ENCODE measurements around the gene IDUA. TPM values are rescaled to one million over a fixed set of nuclear protein-coding genes. Genes with fewer than 3 reads are reported as not detected.

IDUA gene
- total and polyA plus RNA-seq, 4 donors = 3.0 to 4.5 (median 3.8) TPM

- WGBS = 32% methylated on average over 9 of the region's 9 CpGs
- Histone ChIP-seq H3K36me3 (ENCODE audit: control insufficient read depth in 4 of 4, insufficient read depth in 3 of 4, low read depth in 1 of 4, low read length in 3 of 4) (peaks cover 0 to 17% (median 8%) of the 10 kb centered on the region in 4 donors), H3K9me3 (ENCODE audit: control insufficient read depth in 4 of 4, low read length in 3 of 4) (no peaks in the 10 kb centered on the region), H3K27ac (ENCODE audit: low read depth in 1 of 2, low read length in 2 of 2) (no peak overlapping the region), H3K9ac (ENCODE audit: low read depth in 1 of 2, low read length in 2 of 2) (no peak overlapping the region), H3K4me1 (ENCODE audit: control insufficient read depth in 4 of 4, insufficient read depth in 4 of 4, low read length in 3 of 4) (peaks cover 0 to 8% (median 0%) of the 10 kb centered on the region in 4 donors), H3K27me3 (ENCODE audit: control insufficient read depth in 4 of 4, insufficient read depth in 4 of 4, low read length in 3 of 4) (peaks cover 0 to 3% (median 0%) of the 10 kb centered on the region in 4 donors), H3K4me3 (ENCODE audit: low read depth in 1 of 3, low read length in 3 of 3) (no peak overlapping the region)
- DNase-seq (ENCODE audit: low spot score) = no peak
- TF ChIP-seq TAF1 (conservative IDR thresholded peaks at IDR 0.05) = no peak
- no peak for TF ChIP-seq CTCF (IDR thresholded peaks at IDR 0.05; ENCODE audit: low read depth, low read length, missing input control)
- TF ChIP-seq RXRA (IDR thresholded peaks at IDR 0.05) = no peak
- TF ChIP-seq FOXA1 (IDR thresholded peaks at IDR 0.05) = no peak
- TF ChIP-seq REST (IDR thresholded peaks at IDR 0.05) = no peak
- no peak for TF ChIP-seq ATF3 (IDR thresholded peaks at IDR 0.05)
- TF ChIP-seq JUND (IDR thresholded peaks at IDR 0.05) = no peak
- TF ChIP-seq FOXA2 (IDR thresholded peaks at IDR 0.05) = no peak
- TF ChIP-seq NR2F2 (IDR thresholded peaks at IDR 0.05) = no peak
- TF ChIP-seq EGR1 (IDR thresholded peaks at IDR 0.05; ENCODE audit: low read depth in 2 of 2) = no peak
- no peak for TF ChIP-seq MAX (IDR thresholded peaks at IDR 0.05)
- no peak for TF ChIP-seq ZBTB33 (IDR thresholded peaks at IDR 0.05)
- no peak for TF ChIP-seq HNF4A (conservative IDR thresholded peaks at IDR 0.05)
These were observed 41.0 kb downstream of the IDUA start for GRCh38 chr4:1027915-1028238.

GRCh38 chr4:1028574-1029220, 41.9 kb downstream of the IDUA start:
- Histone ChIP-seq H3K27ac (ENCODE audit: low read depth in 1 of 2, low read length in 2 of 2) (no peak overlapping the region), H3K27me3 (ENCODE audit: control insufficient read depth in 4 of 4, insufficient read depth in 4 of 4, low read length in 3 of 4) (peaks cover 0 to 3% (median 0%) of the 10 kb centered on the region in 4 donors), H3K36me3 (ENCODE audit: control insufficient read depth in 4 of 4, insufficient read depth in 3 of 4, low read depth in 1 of 4, low read length in 3 of 4) (peaks cover 0 to 17% (median 6%) of the 10 kb centered on the region in 4 donors), H3K9ac (ENCODE audit: low read depth in 1 of 2, low read length in 2 of 2) (no peak overlapping the region), H3K4me1 (ENCODE audit: control insufficient read depth in 4 of 4, insufficient read depth in 4 of 4, low read length in 3 of 4) (peaks cover 0 to 8% (median 0%) of the 10 kb centered on the region in 4 donors), H3K9me3 (ENCODE audit: control insufficient read depth in 4 of 4, low read length in 3 of 4) (no peaks in the 10 kb centered on the region), H3K4me3 (ENCODE audit: low read depth in 1 of 3, low read length in 3 of 3) (no peak overlapping the region)
- WGBS = 75% methylated on average over 36 of the region's 36 CpGs
- no peak for TF ChIP-seq JUND (IDR thresholded peaks at IDR 0.05)
- TF ChIP-seq HNF4G (IDR thresholded peaks at IDR 0.05) = no peak
- no peak for DNase-seq (ENCODE audit: low spot score)

Measured in liver (tissue), 9 donors.